A549 (cell line): ENCODE results near the gene DLG2. TPM values are rescaled to one million over a fixed set of nuclear protein-coding genes. Genes with fewer than 3 reads are reported as not detected.

Experiments used
- ATAC-seq, 2 experiments: fragments of 200-7000 bp in 1 of 2; fragments of >200 bp in 1 of 2; cut with Nextera tagmentation in 1 of 2; cut with Tn5 transposase in 1 of 2; 3 replicates each; pipeline versions ENCODE4 v1.8.0 to v1.9.1; 2018 to 2020; ENCODE audit warnings: mild to moderate bottlenecking in 1 of 2, moderate library complexity in 1 of 2
- CTCF ChIA-PET: fragments of 300-600 bp; sonication (Branson Sonifier 250); formaldehyde crosslinking; extraction: SDS; loops from one replicate; lab custom pipeline; 2021; ENCODE audit warnings: antibody characterized with exemption, inconsistent platforms; lab: Yijun Ruan, JAX
- POLR2A ChIA-PET: fragments of 350-600 bp; formaldehyde crosslinking; extraction: SDS; loops from one replicate; lab custom pipeline; 2021; ENCODE audit warnings: antibody characterized with exemption, inconsistent platforms; lab: Yijun Ruan, JAX
- DNase-seq, 2 experiments: peaks; one replicate each; pipeline versions ENCODE4 v3.0.0 to v3.0.0-alpha.2; 2011 to 2016; ENCODE audit warnings: low read depth in 1 of 2, low spot score in 1 of 2
- FAIRE-seq: peaks from 2 replicates; lab custom pipeline; 2011; peaks lifted over from hg19 to GRCh38; lab: Jason Lieb, UNC
- H3K27ac ChIP-seq, 2 experiments: fragments of >200 bp; sonication (Bioruptor Twin); formaldehyde crosslinking; 3 replicates each; pipeline ENCODE4 v1.5.1; 2016 to 2017
- H3K4me1 ChIP-seq: fragments of >200 bp; sonication (Bioruptor Twin); formaldehyde crosslinking; 3 replicates; pipeline ENCODE4 v1.6.1; 2016
- H3K4me2 ChIP-seq: fragments of >200 bp; sonication (Bioruptor Twin); formaldehyde crosslinking; 3 replicates; pipeline ENCODE4 v1.6.1; 2016
- H3K4me3 ChIP-seq: fragments of >200 bp; sonication (Bioruptor Twin); formaldehyde crosslinking; 3 replicates; pipeline ENCODE4 v1.5.1; 2016
- H3K9me3 ChIP-seq: fragments of >200 bp; sonication (Bioruptor Twin); formaldehyde crosslinking; 3 replicates; pipeline ENCODE4 v1.6.1; 2016
- BCL3 ChIP-seq: fragments of >200 bp; sonication (Bioruptor Twin); formaldehyde crosslinking; IDR thresholded peaks from 3 replicates; pipeline ENCODE4 v1.6.1; 2016
- BHLHE40 ChIP-seq: IDR thresholded peaks from 2 replicates; pipeline ENCODE4 v1.6.1; 2012; ENCODE audit warnings: low read depth, low read length, inconsistent platforms
- CBX2 ChIP-seq: fragments of 200-600 bp; sonication (generic); IDR thresholded peaks from 2 replicates; pipeline ENCODE4 v1.6.1; 2016; ENCODE audit warnings: low read depth, mild to moderate bottlenecking, borderline replicate concordance
- CEBPB ChIP-seq, 2 experiments: fragments of >200 bp in 1 of 2; sonication (Bioruptor Twin) in 1 of 2; formaldehyde crosslinking in 1 of 2; IDR thresholded peaks; 2 replicates each; pipeline ENCODE4 v1.6.1; 2012 to 2016
- CHD2 ChIP-seq: fragments of 150-350 bp; IDR thresholded peaks from 2 replicates; pipeline ENCODE4 v1.6.1; 2014; ENCODE audit warnings: low read length; ENCODE audit not compliant: partially characterized antibody
- CTCF ChIP-seq: fragments of >200 bp; sonication (Bioruptor Twin); formaldehyde crosslinking; IDR thresholded peaks from 3 replicates; pipeline ENCODE4 v1.5.1; 2016
- EHMT2 ChIP-seq: fragments of 200-600 bp; sonication (generic); IDR thresholded peaks from 2 replicates; pipeline ENCODE4 v1.6.1; 2016; ENCODE audit warnings: antibody characterized with exemption, low read depth, mild to moderate bottlenecking, moderate library complexity
- EP300 ChIP-seq, 2 experiments: fragments of >200 bp; sonication (Bioruptor Twin); formaldehyde crosslinking; IDR thresholded peaks; 2 replicates in 1 of 2; 3 replicates in 1 of 2; pipeline ENCODE4 v1.6.1; 2016 to 2017
- FOSB ChIP-seq: fragments of 250-450 bp; sonication (Bioruptor Pico); IDR thresholded peaks from 2 replicates; pipeline ENCODE4 v1.5.0; 2020; ENCODE audit warnings: mild to moderate bottlenecking, moderate library complexity
- FOSL2 ChIP-seq, 2 experiments: fragments of 450-650 bp in 1 of 2; fragments of >200 bp in 1 of 2; sonication (Bioruptor Twin) in 1 of 2; formaldehyde crosslinking; IDR thresholded peaks; 2 replicates each; pipeline versions ENCODE4 v1.5.0 to v1.6.1; 2016 to 2020; ENCODE audit warnings: mild to moderate bottlenecking in 1 of 2, moderate library complexity in 1 of 2
- FOXS1 ChIP-seq: fragments of 250-450 bp; sonication (Bioruptor Pico); IDR thresholded peaks from 2 replicates; pipeline ENCODE4 v1.5.0; 2020; ENCODE audit warnings: mild to moderate bottlenecking, moderate library complexity
- HEYL ChIP-seq: fragments of 250-450 bp; sonication (Bioruptor Pico); IDR thresholded peaks from 2 replicates; pipeline ENCODE4 v1.8.0; 2021; ENCODE audit warnings: mild to moderate bottlenecking, moderate library complexity
- HMGXB4 ChIP-seq: fragments of 250-450 bp; sonication (Bioruptor Pico); IDR thresholded peaks from 2 replicates; pipeline ENCODE4 v1.5.0; 2021; ENCODE audit warnings: mild to moderate bottlenecking, moderate library complexity, borderline replicate concordance
- HOXA7 ChIP-seq: fragments of 250-450 bp; sonication (Bioruptor Pico); IDR thresholded peaks from 2 replicates; pipeline ENCODE4 v1.5.0; 2020; ENCODE audit warnings: mild to moderate bottlenecking, moderate library complexity
- JUN ChIP-seq, 2 experiments: fragments of >200 bp; sonication (Bioruptor Twin); formaldehyde crosslinking; IDR thresholded peaks; 2 replicates in 1 of 2; 3 replicates in 1 of 2; pipeline ENCODE4 v1.6.1; 2016 to 2017
- MAFK ChIP-seq: fragments of 450-650 bp; IDR thresholded peaks from 2 replicates; pipeline ENCODE4 v1.6.1; 2014; ENCODE audit not compliant: partially characterized antibody
- MAZ ChIP-seq: fragments of 150-350 bp; IDR thresholded peaks from 2 replicates; pipeline ENCODE4 v1.6.1; 2014; ENCODE audit warnings: antibody characterized with exemption, low read depth, low read length, borderline replicate concordance
- NPAS2 ChIP-seq: fragments of 250-450 bp; sonication (Bioruptor Pico); IDR thresholded peaks from 2 replicates; pipeline ENCODE4 v1.8.0; 2022; ENCODE audit warnings: mild to moderate bottlenecking, moderate library complexity, borderline replicate concordance
- NR3C1 ChIP-seq: fragments of >200 bp; sonication (Bioruptor Twin); formaldehyde crosslinking; IDR thresholded peaks from 3 replicates; pipeline ENCODE4 v1.6.1; 2017
- PHF8 ChIP-seq: fragments of 200-600 bp; sonication (generic); IDR thresholded peaks from 2 replicates; pipeline ENCODE4 v1.6.1; 2016; ENCODE audit warnings: low read depth, mild to moderate bottlenecking, antibody characterized with exemption, moderate library complexity, borderline replicate concordance
- POLR2AphosphoS2 ChIP-seq: conservative IDR thresholded peaks from 2 replicates; pipeline ENCODE4 v1.6.1; 2012; ENCODE audit warnings: low read length, improper control_type of control experiment, inconsistent platforms
- RCOR1 ChIP-seq: fragments of 150-350 bp; IDR thresholded peaks from 2 replicates; pipeline ENCODE4 v1.6.1; 2014; ENCODE audit warnings: antibody characterized with exemption, low read length, low read depth
- RFX5 ChIP-seq: fragments of 450-650 bp; IDR thresholded peaks from 2 replicates; pipeline ENCODE4 v1.7.1; 2014; ENCODE audit warnings: antibody characterized with exemption, mild to moderate bottlenecking, moderate library complexity
- SREBF2 ChIP-seq: fragments of 450-650 bp; IDR thresholded peaks from 2 replicates; pipeline ENCODE4 v1.6.1; 2014; ENCODE audit warnings: mild to moderate bottlenecking, moderate library complexity
- USF2 ChIP-seq: fragments of 450-650 bp; IDR thresholded peaks from 2 replicates; pipeline ENCODE4 v1.6.1; 2014; ENCODE audit warnings: antibody characterized with exemption
- ZC3H11A ChIP-seq: fragments of 450-650 bp; IDR thresholded peaks from 2 replicates; pipeline ENCODE4 v1.6.1; 2014; ENCODE audit warnings: antibody characterized with exemption, mild to moderate bottlenecking
- WGBS: methylation state at CpG from one replicate; pipeline ENCODE4 v1.1.6; 2017; ENCODE audit errors: missing lambda C conversion rate; 5-methylcytosine and 5-hydroxymethylcytosine counted together
- polyA plus RNA-seq, 4 experiments: library from polyadenylated mRNA; depleted of rRNA in 3 of 4; stranded (reverse); fragments of >200 nt; fragmentation: RNase III in 1 of 4; extraction: RNeasy Plus Mini Kit Qiagen cat#74134 plus additional on column Dnase treatment in 1 of 4; gene quantifications; 2 replicates in 3 of 4; 3 replicates in 1 of 4; pipeline ENCODE4 v1.2.3, GENCODE V29; 2011 to 2017
- TF ChIP-seq, protein P1 (sequence below): fragments of 150-350 bp; IDR thresholded peaks from 2 replicates; pipeline ENCODE4 v1.6.1; 2014; ENCODE audit warnings: low read depth, mild to moderate bottlenecking, low read length

The DLG2 gene
- polyA plus RNA-seq, 2 of the 4 experiments (the other 2 are of a cell fraction): 0.26 to 0.79 TPM

- 0% methylated on average over 2 of the region's 2 CpGs for WGBS
- FAIRE-seq (no peak), ATAC-seq (no peak), DNase-seq (no peak)
- Histone ChIP-seq H3K27ac (no peak overlapping the region), H3K4me2 (no peak overlapping the region), H3K4me3 (no peak overlapping the region), H3K4me1 (no peaks in the 10 kb centered on the region), H3K9me3 (no peaks in the 10 kb centered on the region)
- TF ChIP-seq FOSB (CRISPR knock-in tag) (no peak), HMGXB4 (CRISPR knock-in tag) (no peak), RFX5 (no peak), BHLHE40 (no peak), POLR2AphosphoS2 (no peak), CTCF (no peak), CHD2 (no peak), EHMT2 (no peak), CBX2 (no peak), RCOR1 (no peak), FOSL2 (IDR thresholded peaks at IDR 0.05) (no peak), FOSL2 (CRISPR knock-in tag; IDR thresholded peaks at IDR 0.05) (no peak)
- TF ChIP-seq, protein P1, sequence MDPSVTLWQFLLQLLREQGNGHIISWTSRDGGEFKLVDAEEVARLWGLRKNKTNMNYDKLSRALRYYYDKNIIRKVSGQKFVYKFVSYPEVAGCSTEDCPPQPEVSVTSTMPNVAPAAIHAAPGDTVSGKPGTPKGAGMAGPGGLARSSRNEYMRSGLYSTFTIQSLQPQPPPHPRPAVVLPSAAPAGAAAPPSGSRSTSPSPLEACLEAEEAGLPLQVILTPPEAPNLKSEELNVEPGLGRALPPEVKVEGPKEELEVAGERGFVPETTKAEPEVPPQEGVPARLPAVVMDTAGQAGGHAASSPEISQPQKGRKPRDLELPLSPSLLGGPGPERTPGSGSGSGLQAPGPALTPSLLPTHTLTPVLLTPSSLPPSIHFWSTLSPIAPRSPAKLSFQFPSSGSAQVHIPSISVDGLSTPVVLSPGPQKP: no peak
- CTCF ChIA-PET: interaction anchor here (0.6 to 0.7 kb wide), 2 partner anchors 11 to 23 kb away, joined by 3 read pairs; no protein-coding TSS in a partner anchor
- POLR2A ChIA-PET: no interaction called here
Observed at GRCh38 chr11:83523676-83524075, 2103.5 kb downstream of the DLG2 start.

DNA sequence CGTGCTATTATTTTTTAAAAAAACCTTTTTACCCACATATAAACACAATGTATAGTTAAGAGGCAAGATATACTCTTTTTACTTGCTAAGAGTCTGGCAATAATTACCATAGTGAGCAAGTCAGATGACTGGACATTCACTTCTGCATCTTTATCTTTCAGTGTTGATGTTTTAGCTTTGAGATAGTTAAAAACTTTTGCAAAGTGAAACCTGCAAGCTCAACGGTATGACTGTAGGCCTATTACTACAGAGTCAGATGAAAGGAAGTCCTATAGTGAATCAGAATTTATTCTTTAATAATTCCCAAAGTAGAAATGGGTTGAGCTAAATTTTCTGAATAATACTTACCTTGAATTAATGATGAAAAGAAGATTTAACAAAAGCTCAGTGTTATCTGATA lies 2104.2 kb downstream of the DLG2 start:
- ATAC-seq (no peak), DNase-seq (no peak), FAIRE-seq (no peak)
- POLR2A ChIA-PET: no interaction called here
- Histone ChIP-seq H3K4me3 (no peak overlapping the region), H3K4me1 (no peaks in the 10 kb centered on the region), H3K4me2 (no peak overlapping the region), H3K9me3 (no peaks in the 10 kb centered on the region), H3K27ac (no peak overlapping the region)
- WGBS: 6% methylated on average over 2 of the region's 2 CpGs
- CTCF ChIA-PET: interaction anchor here (0.7 kb wide), 1 partner anchor 254 kb away, joined by 4 read pairs; no protein-coding TSS in a partner anchor
- TF ChIP-seq CEBPB (IDR thresholded peaks at IDR 0.05) (no peak), MAZ (no peak), USF2 (no peak), HEYL (CRISPR knock-in tag) (no peak), MAFK (no peak), HOXA7 (CRISPR knock-in tag) (no peak), NPAS2 (CRISPR knock-in tag) (no peak), FOXS1 (CRISPR knock-in tag) (no peak), JUN (IDR thresholded peaks at IDR 0.05) (no peak), ZC3H11A (no peak), BCL3 (no peak), EP300 (IDR thresholded peaks at IDR 0.05) (no peak), PHF8 (no peak), NR3C1 (no peak), FOSL2 (IDR thresholded peaks at IDR 0.05) (no peak), FOSL2 (CRISPR knock-in tag; IDR thresholded peaks at IDR 0.05) (no peak), SREBF2 (no peak)
